GM12801 (cell line): ENCODE measurements around the gene ATG9A.

Experiments
- TF ChIP-seq, protein P1 (sequence below): IDR thresholded peaks from one replicate; pipeline ENCODE4 v1.5.1; 2011; ENCODE audit warnings: control low read depth; ENCODE audit not compliant: insufficient read length; ENCODE audit errors: extremely low read depth

ATG9A gene, protein sequence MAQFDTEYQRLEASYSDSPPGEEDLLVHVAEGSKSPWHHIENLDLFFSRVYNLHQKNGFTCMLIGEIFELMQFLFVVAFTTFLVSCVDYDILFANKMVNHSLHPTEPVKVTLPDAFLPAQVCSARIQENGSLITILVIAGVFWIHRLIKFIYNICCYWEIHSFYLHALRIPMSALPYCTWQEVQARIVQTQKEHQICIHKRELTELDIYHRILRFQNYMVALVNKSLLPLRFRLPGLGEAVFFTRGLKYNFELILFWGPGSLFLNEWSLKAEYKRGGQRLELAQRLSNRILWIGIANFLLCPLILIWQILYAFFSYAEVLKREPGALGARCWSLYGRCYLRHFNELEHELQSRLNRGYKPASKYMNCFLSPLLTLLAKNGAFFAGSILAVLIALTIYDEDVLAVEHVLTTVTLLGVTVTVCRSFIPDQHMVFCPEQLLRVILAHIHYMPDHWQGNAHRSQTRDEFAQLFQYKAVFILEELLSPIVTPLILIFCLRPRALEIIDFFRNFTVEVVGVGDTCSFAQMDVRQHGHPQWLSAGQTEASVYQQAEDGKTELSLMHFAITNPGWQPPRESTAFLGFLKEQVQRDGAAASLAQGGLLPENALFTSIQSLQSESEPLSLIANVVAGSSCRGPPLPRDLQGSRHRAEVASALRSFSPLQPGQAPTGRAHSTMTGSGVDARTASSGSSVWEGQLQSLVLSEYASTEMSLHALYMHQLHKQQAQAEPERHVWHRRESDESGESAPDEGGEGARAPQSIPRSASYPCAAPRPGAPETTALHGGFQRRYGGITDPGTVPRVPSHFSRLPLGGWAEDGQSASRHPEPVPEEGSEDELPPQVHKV

DNA sequence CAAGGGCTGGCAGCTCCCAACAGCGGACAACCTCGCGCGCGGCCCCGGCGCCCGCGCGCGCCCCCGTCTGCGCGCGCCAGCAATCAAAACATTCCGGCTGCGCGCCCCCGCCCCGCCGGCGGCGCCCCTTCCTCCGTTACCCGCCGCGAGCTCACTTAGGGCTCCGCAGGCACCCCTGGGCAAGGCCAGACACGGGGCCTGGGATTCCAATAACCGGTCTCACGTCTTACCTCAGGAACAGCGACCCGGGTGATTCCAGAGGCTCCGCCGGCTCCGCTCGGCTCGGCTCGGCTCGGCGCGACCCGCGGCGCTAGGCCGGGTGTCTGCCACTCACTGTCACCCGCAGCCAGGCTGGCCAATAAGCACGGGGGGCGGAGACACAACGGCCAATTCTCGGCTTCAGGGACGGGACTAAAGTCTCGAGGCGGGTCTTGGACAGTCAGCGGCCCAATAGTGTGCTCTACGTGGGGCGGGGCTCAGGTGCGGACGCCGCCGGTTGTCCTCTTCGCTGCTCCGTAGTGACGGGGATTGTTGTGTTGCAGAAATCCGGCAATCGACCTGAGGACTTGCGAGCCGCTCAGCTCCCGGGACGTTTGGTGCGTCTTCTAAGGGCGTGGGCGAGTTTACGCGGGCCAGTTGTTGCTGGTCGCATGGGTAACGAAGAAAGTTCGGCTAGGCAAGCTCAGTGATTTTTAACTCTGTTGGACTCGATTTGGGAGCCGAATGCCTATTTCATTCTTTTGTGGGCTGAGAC is at the start of gene ATG9A, which contains the start of gene ANKZF1:
Gene ATG9A, minus strand, starts transcription at position 332 of the 754 bp plus-strand sequence. CDS start 1,612 bp downstream, outside the sequence.
Gene ANKZF1, plus strand, starts transcription at position 502 of the 754 bp plus-strand sequence. CDS start 452 bp downstream, outside the sequence.
- TF ChIP-seq, protein P1, sequence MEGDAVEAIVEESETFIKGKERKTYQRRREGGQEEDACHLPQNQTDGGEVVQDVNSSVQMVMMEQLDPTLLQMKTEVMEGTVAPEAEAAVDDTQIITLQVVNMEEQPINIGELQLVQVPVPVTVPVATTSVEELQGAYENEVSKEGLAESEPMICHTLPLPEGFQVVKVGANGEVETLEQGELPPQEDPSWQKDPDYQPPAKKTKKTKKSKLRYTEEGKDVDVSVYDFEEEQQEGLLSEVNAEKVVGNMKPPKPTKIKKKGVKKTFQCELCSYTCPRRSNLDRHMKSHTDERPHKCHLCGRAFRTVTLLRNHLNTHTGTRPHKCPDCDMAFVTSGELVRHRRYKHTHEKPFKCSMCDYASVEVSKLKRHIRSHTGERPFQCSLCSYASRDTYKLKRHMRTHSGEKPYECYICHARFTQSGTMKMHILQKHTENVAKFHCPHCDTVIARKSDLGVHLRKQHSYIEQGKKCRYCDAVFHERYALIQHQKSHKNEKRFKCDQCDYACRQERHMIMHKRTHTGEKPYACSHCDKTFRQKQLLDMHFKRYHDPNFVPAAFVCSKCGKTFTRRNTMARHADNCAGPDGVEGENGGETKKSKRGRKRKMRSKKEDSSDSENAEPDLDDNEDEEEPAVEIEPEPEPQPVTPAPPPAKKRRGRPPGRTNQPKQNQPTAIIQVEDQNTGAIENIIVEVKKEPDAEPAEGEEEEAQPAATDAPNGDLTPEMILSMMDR = no peak

DNA sequence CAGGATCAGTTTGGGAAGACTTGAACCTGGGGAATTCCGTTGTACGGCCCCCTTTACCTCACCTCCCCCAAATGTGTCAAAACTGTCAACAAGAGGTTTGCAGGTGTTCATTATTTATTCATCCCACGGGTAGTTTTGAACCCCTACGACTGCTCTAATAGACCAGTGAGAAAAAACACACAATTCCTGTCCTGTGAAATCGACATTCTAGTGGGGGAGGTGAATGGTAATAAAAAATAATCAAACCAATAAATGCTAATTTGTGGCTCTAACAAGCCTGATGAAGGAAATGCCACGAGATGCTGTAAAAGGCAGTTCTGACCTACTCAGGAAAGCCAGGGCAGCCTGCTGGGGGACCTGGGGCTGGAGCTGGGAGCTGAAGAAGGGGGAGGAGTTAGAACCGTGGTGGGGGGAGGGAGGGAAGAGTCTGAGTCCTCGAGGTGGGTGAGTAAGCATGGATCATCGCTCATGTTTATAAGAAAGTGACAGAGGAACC is 49.3 kb upstream of the ATG9A start:
- TF ChIP-seq, protein P1 = no peak

DNA sequence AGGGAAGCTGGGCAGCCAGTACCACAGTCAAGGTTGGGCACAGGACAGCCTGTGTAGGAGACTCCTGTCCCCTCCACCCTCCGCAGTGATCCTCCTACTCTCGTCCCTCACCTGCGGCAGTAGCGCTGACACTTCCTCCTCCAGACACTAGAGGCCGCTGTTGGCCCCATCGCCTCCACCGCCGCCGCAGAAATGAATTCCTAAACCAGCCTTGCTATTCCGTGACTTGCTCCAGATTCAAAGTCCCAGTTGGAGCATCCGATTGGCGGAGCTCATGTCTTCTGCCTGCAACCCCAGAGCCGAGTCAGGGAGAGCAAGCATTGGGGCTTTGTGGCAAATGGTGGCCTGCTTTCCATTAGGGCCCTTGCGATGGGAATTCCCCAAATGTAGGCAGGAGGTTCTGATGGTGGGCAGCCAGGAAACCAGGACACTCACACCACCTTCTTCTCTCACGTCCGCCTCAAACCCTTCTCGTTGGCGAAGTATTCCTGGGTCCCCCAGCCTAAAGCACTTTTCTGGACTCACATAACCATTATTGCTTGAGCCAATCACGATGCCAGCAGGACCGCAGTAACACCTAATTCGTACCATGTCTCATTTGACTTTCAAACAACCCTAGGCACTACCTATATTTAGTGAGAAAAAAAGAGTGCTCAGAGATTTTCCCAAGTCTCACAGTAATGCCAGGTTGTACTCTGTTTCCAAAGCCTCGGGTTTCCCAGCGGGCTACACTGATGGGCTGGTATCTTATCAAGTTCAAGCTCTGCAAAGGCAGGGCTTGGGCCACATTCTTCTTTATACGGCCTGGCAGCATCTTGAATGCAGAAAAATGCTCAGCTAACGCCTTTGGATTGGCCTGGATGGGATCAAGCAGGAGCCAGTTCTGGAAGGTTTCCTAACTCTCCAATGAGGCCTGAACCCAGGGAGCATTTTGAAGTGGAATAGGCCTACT is 48.5 kb upstream of the ATG9A start:
- TF ChIP-seq, protein P1 = peak; percentile 82

DNA sequence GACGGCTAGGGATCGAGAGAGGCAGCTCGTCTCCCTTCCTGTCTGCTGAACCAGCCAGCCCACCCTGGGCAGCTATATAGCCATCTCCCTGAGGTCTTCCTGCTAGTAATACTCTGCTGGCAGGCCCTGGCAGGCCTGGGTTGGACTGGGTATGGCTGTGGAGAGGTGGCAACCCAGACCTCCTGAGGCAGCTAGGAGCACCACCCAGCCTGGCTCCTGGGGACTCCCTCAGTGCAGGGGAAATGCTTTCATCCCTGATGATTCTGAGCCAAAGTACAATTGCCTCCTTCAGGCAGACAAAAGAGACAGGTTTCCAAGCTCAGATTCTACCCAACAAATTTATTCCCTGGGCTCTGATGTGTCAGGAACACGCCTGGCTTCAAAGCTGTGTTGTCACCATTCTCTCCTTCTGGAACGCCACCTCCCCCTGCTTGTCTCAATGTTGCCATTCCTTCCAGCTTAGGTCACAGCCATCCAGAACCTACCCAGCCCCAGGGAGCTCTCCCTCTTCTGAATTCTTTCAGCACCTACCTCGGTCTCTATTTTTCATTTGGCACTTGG is 45.0 kb upstream of the ATG9A start:
- TF ChIP-seq, protein P1 = no peak

DNA sequence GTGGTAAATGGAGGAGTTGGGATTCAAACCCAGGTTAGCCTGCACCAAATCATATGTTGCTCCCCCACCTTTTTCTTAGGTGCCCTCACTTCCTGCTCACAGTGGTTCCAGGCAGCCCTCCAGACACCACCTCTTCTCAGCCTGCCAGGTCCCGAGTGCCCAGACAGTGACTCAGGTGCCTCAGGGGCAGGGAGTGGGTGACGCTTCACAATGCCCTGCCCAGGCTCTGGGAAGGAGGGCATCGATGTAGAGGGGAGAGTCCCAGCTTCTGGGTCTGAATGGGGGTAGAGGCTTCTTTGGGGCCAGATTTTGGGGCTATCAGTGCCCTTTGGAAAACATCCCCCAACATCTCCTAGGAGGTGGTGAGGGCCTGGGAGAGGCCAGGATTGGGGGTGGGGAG is 44.5 kb upstream of the ATG9A start:
- TF ChIP-seq, protein P1 = no peak

DNA sequence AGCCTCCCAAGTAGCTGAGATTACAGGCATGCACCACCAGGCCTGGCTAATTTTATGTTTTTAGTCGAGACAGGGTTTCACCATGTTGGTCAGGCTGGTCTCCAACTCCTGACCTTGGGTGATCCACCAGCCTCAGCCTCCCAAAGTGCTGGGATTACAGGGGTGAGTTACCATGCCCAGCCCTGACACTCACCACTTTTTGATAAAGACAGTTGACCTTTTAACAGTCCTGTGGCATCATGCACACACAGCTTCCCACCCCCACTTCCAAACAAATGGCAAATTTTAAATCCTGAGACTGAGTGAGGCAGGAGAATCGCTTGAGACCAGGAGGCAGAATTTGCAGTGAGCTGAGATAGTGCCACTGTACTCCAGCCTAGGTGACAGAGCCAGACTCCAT is 43.6 kb upstream of the ATG9A start:
- TF ChIP-seq, protein P1 = no peak
